ENCODE measurements around the gene LCN10. TPM values are rescaled to one million over a fixed set of nuclear protein-coding genes. Genes with fewer than 3 reads are reported as not detected.

The LCN10 gene
- total and polyA plus RNA-seq, 2 of the 13 experiments (the other 11 are each of a cell fraction or from before 2014, with no cell fraction given), result 0.53 to 0.61 TPM

DNA sequence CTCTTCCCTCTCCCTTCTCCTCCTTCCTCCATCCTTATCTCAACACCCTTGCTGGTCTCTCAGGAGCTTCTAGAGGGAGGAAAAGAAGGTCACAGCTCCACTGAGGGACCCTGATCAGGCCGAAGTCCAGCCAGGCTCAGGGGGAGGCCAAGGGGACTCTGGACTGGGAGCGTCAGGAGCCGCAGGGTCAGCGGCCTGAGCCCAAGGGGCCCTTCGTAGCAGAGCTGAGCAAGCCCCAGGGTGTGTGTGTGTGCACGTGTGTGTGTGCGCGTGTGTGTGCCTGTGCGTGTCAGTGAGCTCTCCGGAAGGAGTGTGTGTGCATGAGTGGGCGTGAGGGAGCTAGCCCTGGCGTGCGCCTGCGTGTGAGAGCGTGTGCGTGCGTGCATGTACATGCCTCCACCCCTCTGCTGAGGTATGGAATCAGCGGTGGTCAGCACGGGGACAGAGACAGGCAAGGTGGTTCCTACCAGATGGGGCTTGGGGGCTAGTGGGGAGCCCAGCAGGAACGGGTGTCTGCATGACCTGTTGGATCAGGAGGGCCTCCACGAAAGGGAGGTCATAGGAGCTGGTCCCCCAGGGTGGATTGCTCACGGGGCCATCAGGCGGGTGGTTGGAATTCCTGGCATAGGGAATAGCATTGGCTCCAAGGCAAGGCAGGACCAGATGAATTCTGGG lies 45.5 kb downstream of the LCN10 start (continued):
- TF ChIP-seq, protein P1, sequence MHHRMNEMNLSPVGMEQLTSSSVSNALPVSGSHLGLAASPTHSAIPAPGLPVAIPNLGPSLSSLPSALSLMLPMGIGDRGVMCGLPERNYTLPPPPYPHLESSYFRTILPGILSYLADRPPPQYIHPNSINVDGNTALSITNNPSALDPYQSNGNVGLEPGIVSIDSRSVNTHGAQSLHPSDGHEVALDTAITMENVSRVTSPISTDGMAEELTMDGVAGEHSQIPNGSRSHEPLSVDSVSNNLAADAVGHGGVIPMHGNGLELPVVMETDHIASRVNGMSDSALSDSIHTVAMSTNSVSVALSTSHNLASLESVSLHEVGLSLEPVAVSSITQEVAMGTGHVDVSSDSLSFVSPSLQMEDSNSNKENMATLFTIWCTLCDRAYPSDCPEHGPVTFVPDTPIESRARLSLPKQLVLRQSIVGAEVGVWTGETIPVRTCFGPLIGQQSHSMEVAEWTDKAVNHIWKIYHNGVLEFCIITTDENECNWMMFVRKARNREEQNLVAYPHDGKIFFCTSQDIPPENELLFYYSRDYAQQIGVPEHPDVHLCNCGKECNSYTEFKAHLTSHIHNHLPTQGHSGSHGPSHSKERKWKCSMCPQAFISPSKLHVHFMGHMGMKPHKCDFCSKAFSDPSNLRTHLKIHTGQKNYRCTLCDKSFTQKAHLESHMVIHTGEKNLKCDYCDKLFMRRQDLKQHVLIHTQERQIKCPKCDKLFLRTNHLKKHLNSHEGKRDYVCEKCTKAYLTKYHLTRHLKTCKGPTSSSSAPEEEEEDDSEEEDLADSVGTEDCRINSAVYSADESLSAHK (CRISPR knock-in tag; IDR thresholded peaks at IDR 0.05; ENCODE audit: borderline replicate concordance), result no peak
- no peak for TF ChIP-seq FIP1L1 (IDR thresholded peaks at IDR 0.05; ENCODE audit: borderline replicate concordance, insufficient read depth, low read depth, low read length)
- TF ChIP-seq SCMH1 (CRISPR knock-in tag; IDR thresholded peaks at IDR 0.05; ENCODE audit: borderline replicate concordance), result no peak
- TF ChIP-seq ZSCAN9 (CRISPR knock-in tag; IDR thresholded peaks at IDR 0.05; ENCODE audit: borderline replicate concordance), result no peak
- no peak for TF ChIP-seq CAMTA2 (CRISPR knock-in tag; IDR thresholded peaks at IDR 0.05; ENCODE audit: borderline replicate concordance)
- TF ChIP-seq, protein P2, sequence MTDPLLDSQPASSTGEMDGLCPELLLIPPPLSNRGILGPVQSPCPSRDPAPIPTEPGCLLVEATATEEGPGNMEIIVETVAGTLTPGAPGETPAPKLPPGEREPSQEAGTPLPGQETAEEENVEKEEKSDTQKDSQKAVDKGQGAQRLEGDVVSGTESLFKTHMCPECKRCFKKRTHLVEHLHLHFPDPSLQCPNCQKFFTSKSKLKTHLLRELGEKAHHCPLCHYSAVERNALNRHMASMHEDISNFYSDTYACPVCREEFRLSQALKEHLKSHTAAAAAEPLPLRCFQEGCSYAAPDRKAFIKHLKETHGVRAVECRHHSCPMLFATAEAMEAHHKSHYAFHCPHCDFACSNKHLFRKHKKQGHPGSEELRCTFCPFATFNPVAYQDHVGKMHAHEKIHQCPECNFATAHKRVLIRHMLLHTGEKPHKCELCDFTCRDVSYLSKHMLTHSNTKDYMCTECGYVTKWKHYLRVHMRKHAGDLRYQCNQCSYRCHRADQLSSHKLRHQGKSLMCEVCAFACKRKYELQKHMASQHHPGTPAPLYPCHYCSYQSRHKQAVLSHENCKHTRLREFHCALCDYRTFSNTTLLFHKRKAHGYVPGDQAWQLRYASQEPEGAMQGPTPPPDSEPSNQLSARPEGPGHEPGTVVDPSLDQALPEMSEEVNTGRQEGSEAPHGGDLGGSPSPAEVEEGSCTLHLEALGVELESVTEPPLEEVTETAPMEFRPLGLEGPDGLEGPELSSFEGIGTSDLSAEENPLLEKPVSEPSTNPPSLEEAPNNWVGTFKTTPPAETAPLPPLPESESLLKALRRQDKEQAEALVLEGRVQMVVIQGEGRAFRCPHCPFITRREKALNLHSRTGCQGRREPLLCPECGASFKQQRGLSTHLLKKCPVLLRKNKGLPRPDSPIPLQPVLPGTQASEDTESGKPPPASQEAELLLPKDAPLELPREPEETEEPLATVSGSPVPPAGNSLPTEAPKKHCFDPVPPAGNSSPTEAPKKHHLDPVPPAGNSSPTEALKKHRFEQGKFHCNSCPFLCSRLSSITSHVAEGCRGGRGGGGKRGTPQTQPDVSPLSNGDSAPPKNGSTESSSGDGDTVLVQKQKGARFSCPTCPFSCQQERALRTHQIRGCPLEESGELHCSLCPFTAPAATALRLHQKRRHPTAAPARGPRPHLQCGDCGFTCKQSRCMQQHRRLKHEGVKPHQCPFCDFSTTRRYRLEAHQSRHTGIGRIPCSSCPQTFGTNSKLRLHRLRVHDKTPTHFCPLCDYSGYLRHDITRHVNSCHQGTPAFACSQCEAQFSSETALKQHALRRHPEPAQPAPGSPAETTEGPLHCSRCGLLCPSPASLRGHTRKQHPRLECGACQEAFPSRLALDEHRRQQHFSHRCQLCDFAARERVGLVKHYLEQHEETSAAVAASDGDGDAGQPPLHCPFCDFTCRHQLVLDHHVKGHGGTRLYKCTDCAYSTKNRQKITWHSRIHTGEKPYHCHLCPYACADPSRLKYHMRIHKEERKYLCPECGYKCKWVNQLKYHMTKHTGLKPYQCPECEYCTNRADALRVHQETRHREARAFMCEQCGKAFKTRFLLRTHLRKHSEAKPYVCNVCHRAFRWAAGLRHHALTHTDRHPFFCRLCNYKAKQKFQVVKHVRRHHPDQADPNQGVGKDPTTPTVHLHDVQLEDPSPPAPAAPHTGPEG (CRISPR knock-in tag; IDR thresholded peaks at IDR 0.05), result no peak
- TF ChIP-seq, protein P3, sequence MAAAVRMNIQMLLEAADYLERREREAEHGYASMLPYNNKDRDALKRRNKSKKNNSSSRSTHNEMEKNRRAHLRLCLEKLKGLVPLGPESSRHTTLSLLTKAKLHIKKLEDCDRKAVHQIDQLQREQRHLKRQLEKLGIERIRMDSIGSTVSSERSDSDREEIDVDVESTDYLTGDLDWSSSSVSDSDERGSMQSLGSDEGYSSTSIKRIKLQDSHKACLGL (CRISPR knock-in tag; IDR thresholded peaks at IDR 0.05), result 0 out of 2 replicates have a peak, but pooled peaks have one; percentile 41
- no peak for TF ChIP-seq RBM22 (optimal IDR thresholded peaks at IDR 0.05; ENCODE audit: low read length)
- no peak for TF ChIP-seq ATRX (CRISPR knock-in tag; IDR thresholded peaks at IDR 0.05; ENCODE audit: borderline replicate concordance)
- TF ChIP-seq FOXP1 (IDR thresholded peaks at IDR 0.05), result no peak
- peak; percentile 33; the same call in 1 of the 2 replicates for TF ChIP-seq FOXP1 (CRISPR knock-in tag; IDR thresholded peaks at IDR 0.05)
- no peak for TF ChIP-seq ZNF446 (CRISPR knock-in tag; IDR thresholded peaks at IDR 0.05)
- TF ChIP-seq CEBPB (IDR thresholded peaks at IDR 0.05; ENCODE audit: borderline replicate concordance, low read depth, low read length), result no peak
- TF ChIP-seq KLF12 (CRISPR knock-in tag; IDR thresholded peaks at IDR 0.05; ENCODE audit: borderline replicate concordance), result no peak
- TF ChIP-seq ZNF501 (CRISPR knock-in tag; IDR thresholded peaks at IDR 0.05), result no peak; the same call in 1 of the 2 replicates
- no peak for TF ChIP-seq STAG1 (CRISPR knock-in tag; IDR thresholded peaks at IDR 0.05)
- peak; percentile 73 for TF ChIP-seq MYC (CRISPR knock-in tag; IDR thresholded peaks at IDR 0.05; ENCODE audit: borderline replicate concordance)
- peak; percentile 97 for TF ChIP-seq HNF4A (CRISPR knock-in tag; IDR thresholded peaks at IDR 0.05)
- TF ChIP-seq ZNF121 (CRISPR knock-in tag; IDR thresholded peaks at IDR 0.05), result no peak
- TF ChIP-seq ZNF317 (CRISPR knock-in tag; IDR thresholded peaks at IDR 0.05), result no peak
- TF ChIP-seq GABPA (IDR thresholded peaks at IDR 0.05; ENCODE audit: low read depth, low read length), result no peak
- TF ChIP-seq GABPA (CRISPR knock-in tag; IDR thresholded peaks at IDR 0.05; ENCODE audit: low read depth), result no peak
- TF ChIP-seq NONO (IDR thresholded peaks at IDR 0.05), result no peak
- peak; percentile 80 for TF ChIP-seq NONO (CRISPR knock-in tag; conservative IDR thresholded peaks at IDR 0.05)
